HG03025 (cell line): Measurements from ENCODE around the gene DDX39A.
"Not testable (repeated sequence)": the region's sequence is repeated elsewhere in the genome, so short reads cannot be mapped to it uniquely, and the experiment has no call there.

Experiments used
- ATAC-seq: cut with Tn5 transposase; IDR thresholded peaks from one replicate; pipeline ENCODE4 v1.9.1; 2021; ENCODE audit warnings: mild to moderate bottlenecking, moderate library complexity; ENCODE audit not compliant: unreplicated experiment, low FRiP score

DDX39A gene

GRCh38 chr19:14367016-14367415, 52.1 kb downstream of the DDX39A start:
- ATAC-seq = no peak

GRCh38 chr19:14366529-14366928, 52.6 kb downstream of the DDX39A start:
- no peak for ATAC-seq

- ATAC-seq = not testable (repeated sequence)
Observed at GRCh38 chr19:14364098-14364443, 55.1 kb downstream of the DDX39A start.

GRCh38 chr19:14363183-14364097, 55.7 kb downstream of the DDX39A start:
- ATAC-seq = no peak

GRCh38 chr19:14361824-14362223, 57.3 kb downstream of the DDX39A start:
- no peak for ATAC-seq
